HPDE6-E6E7 (cell line): ENCODE results near the gene ABLIM2.

Source experiments
- DNase-seq: peaks from one replicate; pipeline ENCODE4 v3.0.0; 2011; ENCODE audit warnings: missing footprints; ENCODE audit errors: extremely low spot score

ABLIM2 gene

GRCh38 chr4:8085491-8086117 is 73.0 kb downstream of the ABLIM2 start:
- no peak for DNase-seq

DNA sequence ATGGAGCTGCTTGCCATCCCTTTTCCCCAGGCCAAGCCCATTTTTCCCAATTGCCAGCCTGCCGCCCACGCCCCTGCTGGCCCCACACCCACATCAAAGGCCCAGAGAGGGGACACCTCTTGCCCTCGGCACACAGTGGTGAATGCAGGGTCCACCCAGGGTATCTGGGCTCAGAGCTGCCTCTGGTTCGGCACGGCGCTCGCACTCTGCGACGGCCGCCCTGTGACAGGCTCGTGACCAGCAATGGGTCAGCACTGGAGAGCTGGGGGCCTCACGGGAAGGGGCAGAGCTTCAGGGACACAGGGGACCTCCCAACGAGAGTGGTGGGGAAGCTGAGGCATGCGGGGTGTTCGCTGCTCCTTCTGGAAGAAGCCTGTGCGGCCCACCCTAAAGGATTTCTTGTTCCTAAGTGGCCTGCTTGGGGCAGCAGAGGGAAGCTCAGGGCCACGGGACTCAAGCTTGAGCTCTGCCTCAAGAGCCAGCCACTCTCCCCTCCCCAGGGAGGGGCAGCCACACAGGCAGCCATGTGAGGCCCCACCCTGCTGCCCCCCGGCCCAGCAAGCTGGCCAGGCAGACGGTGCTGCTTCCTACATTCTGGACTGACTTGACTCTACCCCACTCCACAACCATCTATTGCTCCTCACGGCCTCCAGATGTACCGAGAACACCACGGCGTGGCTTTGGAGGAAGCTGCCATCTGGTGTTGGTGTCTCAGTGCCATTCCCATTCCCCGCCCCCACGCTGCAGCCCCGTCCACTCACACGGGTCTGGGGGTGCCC is 73.7 kb downstream of the ABLIM2 start:
- DNase-seq: no peak

- no peak for DNase-seq
Measured at GRCh38 chr4:8084031-8084660, 74.5 kb downstream of the ABLIM2 start.

DNA sequence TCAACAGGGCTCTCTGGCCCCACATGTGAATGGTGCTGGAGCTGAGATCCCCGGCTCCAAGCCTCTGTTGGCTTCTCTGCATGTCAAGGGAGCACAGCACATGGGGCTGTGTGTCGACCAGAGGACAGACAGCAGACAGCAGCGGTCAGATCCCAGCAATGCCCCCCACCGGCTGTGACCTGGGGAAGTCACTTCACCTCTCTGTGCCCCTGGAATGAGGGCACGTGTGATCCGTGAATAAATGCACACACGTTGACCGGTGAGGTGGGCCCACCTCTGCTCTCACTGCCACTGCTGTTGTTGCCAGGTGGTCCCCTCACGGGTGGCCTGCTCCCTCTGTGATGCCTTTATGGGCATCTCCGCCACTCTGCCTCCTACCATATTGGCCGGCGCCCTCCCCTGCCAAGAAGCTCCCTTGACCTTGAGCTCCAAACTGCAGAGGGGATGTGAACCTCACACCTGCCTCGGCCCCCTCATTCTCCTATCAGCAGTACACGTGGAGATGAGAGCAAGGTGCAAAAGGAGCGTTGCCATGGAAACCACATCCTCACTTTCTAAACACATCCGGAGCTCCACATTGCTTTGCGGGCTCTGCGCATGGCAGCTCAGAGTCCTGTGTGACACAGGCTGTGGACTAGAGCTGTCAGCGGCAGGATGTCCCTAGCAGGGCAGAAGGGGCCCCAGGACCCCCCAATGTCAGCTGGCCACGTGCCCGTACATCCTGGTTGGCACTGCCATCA is 75.4 kb downstream of the ABLIM2 start:
- no peak for DNase-seq

DNA sequence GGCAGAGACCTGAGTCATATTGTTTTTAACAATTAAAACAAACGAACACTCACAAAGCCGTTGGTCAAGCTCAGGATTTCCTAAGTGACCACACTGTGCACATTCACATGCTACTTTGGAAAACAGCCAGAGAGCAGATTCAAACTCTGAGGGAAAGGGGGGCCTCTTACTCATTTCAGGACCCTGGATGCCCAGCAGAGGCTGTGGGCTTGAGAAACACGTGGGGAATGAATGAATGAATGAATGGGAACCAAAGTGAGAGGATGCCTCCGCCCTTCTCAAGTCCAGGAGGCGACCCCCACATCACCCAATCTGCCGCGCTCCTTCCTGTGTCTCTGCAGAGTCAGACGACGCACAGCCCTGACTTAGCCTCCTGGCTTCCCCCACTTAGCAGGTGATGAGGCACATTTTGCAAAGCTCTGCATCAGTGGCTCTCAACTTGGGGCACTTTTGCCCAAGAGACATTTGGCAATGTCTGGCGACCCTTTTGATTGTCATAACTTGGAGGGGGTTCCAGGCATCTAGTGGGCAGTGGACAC is 76.0 kb downstream of the ABLIM2 start:
- no peak for DNase-seq

DNA sequence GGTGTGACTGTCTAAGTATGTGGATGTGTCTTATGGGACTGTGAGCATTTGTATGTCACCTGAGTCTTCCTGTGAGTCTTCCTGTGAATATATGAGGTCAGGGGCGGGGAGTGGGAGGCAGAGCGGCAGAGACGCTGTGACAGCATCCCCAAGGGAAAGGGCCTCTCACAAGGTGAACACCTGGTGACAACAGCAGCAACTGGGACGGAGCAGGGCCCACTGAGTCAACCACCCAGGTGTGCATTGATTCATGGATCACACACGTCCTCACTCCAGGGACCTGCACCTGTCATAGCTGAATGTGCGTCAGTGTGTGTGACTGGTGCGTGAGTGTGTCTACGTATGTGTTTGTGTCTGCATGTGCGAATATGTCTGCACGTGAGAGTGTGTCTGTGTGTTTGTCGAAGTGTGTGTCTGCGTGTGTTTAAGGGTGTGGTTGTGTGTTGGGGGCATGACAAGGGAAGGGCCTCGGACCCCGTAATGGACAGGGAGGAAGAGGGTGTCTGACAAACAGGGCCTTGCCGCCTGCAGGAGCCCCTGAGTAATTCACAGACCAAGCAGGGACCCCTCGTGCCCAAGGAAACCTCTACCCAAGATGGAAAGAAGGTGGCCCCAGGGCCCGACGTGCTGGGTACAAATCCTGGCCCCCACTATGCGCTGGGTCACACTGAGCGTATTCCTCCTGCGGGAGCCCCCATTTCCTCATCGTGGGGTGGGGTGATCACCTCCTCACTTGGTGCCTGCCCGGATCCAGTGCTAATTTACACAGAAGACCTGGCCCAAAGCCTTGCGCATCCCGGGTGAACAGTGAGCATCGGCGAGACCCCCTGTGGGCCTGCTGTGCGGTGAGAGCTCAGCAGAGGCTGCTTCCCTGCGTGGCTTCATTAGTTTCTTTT is 76.7 kb downstream of the ABLIM2 start:
- no peak for DNase-seq

DNA sequence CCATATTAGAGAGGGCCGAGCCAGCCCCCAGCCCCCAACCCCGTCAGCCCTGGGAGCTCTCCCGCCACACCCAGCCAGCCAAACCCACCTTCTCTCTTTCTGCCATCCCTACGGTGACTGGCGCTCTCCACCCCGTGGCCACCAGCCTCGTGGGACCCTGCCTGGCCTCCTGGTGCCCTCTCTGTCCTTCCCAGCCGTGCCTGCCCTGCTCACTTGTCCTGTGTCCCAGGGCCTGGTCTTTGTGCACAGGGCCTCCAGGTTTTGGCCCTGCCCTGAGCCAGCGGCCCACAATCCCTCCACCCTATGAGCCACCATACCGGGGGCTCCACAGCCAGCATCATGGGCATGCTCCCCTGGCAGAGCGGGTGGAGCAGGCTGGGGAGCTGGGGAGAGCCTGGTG is 77.4 kb downstream of the ABLIM2 start:
- DNase-seq: no peak

DNA sequence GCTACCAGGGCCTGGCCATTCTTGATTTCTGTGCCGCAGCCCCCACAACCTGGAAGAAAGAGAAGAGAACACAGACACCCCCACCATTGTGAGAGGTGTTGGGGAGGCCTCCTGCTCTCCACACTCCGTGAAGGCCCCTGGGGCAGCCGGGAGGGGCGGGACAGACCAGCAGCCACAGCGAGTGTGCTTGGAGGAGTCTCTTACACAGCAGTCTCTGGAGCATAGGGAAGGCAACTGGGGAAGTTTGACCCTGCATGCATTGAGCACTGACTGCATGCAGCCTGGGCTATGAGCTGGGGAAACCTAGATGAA is 77.9 kb downstream of the ABLIM2 start:
- DNase-seq: no peak

DNA sequence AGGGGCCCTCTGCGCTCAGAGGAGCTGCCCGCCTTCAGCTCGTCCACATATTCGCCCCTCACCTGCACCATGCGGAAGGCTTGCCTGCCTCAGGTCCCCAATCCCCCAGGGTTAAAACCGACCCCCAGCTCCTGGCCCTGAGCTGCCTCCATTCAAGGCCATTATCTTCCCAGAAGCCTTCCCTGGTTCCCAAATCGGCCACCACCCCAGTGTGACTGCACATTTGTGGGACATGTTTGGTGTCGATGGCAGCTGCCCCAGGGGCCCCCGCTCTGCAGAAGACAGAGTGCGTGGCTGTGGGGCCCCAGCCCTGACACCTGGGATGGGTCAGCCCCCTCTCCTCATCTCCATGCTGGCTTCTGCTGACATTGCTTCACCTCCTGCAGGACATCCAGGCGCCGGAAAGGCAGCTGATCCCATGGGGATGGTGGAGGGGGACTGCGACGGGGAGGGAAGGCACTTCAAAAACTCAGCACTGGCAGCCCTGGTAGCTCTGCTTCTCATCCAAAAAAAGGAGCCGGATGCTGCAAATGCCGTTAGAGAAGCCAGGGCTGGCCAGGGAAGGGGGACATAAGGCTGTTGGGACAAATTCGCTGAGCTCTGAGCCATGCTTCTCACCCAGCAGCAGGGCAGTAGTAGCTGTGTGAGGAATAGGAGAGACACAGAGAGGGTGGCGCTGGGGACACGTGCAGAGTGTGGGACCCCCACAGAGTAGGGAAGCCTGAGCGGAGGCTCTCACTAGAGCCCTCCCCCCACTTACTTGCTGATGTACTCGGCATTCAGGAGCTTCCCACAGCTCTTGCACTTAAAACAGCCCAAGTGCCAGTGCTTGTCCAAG is 78.5 kb downstream of the ABLIM2 start:
- DNase-seq: no peak

- DNase-seq: no peak
Measured at GRCh38 chr4:8079031-8079885, 79.4 kb downstream of the ABLIM2 start.

- no peak for DNase-seq
Measured at GRCh38 chr4:8078610-8079015, 80.0 kb downstream of the ABLIM2 start.

GRCh38 chr4:8078109-8078494 is 80.5 kb downstream of the ABLIM2 start:
- no peak for DNase-seq

DNA sequence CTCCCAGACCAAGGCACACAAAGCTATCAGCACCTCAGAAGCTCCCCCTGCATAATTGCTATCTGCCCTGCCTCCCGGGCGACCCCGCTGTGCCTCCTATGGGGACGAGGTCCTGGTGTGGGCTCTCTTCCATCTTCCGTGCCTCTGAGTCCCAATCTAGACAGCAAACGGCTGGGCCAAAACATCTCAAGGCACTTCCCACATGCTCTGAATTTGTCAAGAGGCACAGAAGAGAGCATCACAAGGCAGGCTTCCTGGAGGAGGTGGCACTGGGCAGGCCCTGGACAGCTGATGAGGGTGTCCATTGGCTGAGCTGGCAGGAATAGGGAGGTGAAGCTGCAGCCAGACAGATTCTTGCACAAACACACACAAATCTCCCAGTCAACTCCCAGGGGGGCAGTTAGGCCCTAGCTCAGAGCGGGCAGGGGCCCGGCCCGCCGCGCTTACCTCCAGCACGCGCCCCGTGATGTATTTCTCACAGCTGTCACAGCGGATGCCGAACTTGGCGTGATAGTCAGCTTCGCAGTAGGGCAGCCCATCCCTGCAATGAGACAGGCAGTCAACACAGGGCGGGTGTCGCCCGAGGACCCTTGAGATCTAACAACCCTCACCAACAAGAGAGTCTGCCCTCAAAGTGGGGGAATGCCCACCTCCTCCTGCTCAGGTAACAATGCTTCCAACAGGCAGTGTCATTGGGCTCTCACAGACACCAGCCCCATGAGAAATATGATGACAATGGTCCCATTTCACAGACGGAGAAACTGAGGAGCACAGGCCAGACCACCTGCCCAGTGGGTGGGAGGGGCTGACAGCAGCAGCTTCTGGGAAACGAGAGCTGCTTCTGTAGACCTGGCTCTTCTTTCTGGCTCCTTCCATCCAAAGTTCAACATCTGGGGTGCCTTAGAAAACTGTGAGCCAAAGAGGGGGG is 81.2 kb downstream of the ABLIM2 start:
- DNase-seq: no peak

DNA sequence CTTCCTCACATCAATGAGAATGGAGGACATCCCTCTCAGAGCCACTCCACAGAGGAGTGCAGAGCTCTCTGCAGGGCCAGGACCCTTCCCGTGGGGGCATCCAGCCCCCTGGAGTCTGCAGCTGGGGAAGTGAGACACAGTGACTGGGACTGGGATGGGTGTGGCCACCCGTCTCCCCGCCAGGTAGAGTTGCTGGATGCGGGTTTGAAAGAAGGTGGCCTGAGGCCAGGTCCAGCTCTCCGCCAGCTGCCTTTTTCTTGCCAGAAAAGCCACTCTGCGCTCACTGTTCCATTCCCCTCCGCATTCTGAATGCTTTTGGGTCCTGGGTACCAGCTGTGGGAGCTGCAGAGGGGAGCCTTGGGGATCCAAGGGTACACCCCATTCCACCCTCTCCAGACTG is 82.6 kb downstream of the ABLIM2 start:
- DNase-seq: no peak

DNA sequence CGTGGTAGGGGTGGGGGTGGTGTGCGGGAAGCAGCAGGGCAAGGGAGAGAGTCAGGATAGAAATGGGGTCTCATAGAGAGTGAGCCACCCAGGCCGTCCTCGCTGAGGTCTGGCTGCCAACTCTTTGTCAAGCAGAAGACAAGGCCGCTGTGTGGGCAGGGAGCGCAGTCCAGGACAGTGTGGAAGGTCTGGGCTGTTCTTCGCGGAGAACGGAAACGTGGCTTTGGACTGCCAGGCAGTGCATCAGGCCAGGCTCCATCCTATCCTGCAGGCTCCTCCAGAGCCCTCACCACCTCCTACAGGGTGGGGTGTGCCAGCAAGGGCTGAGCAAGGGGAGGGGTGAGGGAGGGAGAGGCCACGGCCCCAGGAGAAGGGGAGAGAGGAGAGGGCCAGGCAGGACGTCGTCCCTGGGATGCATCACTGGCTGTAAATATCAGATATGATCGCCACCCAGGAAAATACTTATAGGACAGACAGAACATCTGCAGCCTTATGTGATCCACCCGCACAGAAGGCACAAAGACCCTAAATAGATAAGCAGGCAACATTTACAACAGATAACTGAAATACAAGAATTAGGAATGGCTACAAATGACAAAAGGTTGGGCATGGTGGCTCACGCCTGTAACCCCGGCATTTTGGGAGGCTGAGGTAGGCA is 85.3 kb downstream of the ABLIM2 start:
- DNase-seq: no peak

DNA sequence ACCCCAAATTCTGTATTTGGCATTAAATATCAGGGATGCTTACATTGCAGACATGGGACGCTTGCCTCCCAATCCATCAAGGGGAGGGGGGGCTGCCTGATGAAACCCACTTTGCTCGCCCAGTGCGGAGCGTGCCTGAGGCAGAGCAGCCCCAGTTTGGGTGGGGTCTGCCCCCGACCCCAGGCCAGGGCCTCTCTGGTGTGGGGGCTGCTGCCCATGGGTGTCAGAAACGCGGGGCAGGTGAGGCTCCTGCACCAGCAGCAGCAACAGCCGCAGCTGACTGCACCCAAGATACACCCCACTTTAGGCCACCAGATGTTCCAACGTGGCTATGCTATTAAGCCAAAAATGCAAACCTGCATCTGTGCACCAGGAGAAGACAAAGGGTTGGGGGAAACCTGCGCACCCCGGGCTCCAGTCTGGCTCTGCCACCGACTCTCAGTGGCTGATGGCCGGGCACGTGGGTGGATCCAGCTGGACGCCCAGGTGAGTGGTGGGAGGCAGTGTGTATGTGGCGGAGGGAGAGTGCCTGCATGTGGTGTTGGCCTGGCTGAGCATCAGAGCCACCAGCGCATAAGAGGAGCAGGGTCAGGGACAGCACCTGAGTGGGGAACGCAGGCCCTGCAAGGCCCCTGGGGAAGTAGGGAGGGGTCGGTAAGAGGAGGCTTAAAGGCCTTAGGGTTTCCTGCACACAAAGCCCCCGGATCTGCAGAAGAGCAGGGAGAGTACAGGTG is 86.2 kb downstream of the ABLIM2 start:
- no peak for DNase-seq

- no peak for DNase-seq
Measured at GRCh38 chr4:8071766-8072165, 86.8 kb downstream of the ABLIM2 start.
